Measurements from ENCODE around the gene TMEM158.

Gene TMEM158

DNA sequence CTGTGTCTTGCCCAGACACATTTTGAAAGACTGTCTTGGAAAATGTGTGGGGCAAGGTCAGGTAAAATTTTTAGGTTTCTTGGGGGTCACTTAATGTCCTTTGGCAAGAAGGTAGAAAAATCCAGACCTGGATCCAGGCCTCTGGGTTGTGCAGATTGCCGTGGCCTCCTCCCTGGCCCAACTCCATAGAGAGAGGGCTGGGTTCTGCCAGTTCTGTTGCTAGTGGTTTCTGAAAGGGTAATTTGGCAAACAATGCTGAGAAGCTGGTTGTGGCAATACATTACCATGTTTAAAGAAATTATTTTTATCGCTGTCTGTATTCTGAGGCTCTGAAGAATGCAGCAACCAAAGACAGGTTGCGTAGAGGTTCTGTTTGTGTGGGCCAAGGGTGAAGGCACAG is 20.2 kb upstream of the TMEM158 start:
- Mint-ChIP-seq H3K27me3 (peaks cover 3% of the 10 kb centered on the region), H3K4me1 (ENCODE audit: low read depth) (no peaks in the 10 kb centered on the region), H3K36me3 (no peaks in the 10 kb centered on the region), H3K4me3 (no peak overlapping the region), H3K27ac (no peak overlapping the region), H3K9me3 (ENCODE audit: low read depth) (no peaks in the 10 kb centered on the region)

DNA sequence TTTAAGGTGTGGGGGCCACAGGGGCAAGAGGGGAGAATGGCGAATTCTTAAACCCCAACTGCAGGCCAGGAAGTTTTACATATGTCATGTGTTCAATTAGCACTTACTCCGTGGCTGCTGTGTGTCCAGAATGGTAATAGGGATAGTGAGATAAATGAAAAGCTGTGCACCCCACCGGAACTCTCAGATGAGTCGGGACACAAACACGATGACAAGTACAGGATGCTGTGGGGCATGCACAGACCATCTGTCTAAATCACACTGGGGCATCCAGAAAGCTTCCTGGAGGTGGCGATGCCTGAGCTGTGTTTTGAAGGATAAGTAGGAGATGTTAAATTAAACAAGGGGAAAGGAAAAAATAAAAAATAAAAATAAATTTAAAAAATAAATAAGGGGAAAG is 18.3 kb upstream of the TMEM158 start:
- Mint-ChIP-seq H3K9me3 (ENCODE audit: low read depth) (no peaks in the 10 kb centered on the region), H3K27ac (no peak overlapping the region), H3K4me1 (ENCODE audit: low read depth) (no peaks in the 10 kb centered on the region), H3K27me3 (peaks cover 5% of the 10 kb centered on the region), H3K36me3 (no peaks in the 10 kb centered on the region), H3K4me3 (no peak overlapping the region)

DNA sequence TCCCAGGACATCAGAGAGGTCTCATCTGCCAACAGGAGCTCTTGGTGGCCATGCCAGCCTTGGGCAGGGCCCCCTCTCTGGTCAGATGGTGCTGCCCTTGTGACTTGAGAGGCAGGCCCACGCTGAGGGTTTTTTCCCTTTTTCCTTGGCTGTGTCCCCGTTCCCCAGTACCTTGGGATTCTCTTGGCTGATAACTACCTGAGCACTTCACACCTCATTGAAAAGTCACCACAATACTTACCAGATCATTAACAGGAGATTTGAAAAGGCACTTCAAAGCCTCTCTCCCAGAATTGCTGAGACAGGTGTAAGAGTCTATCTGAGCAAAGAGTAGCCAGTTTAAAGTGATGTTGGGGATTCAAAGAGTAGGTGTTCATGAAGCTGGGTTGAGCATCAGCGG is 15.1 kb upstream of the TMEM158 start:
- Mint-ChIP-seq H3K36me3 (no peaks in the 10 kb centered on the region), H3K27me3 (peaks cover 5% of the 10 kb centered on the region), H3K9me3 (ENCODE audit: low read depth) (no peaks in the 10 kb centered on the region), H3K4me1 (ENCODE audit: low read depth) (no peaks in the 10 kb centered on the region), H3K27ac (no peak overlapping the region), H3K4me3 (no peak overlapping the region)

DNA sequence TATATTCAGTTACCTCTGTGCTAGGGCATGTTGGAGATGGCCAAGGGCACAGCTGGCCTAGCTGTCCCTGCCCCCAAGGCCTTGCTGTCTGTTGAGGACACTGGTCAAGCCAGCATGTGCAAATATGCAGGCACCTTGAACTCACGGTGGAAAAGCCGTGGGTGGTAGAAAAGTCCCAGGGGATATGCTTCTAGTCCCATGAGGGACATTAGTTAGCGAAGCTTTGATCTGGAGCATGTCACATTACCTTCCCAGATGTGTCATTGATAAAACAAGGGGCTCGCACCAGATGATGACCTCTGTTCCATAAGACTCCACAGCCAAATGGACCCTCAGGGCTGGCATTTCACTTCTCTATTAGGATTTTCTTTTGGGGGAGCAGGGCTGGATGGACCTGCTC is 14.2 kb upstream of the TMEM158 start:
- Mint-ChIP-seq H3K36me3 (no peaks in the 10 kb centered on the region), H3K27me3 (peaks cover 5% of the 10 kb centered on the region), H3K4me3 (no peak overlapping the region), H3K4me1 (ENCODE audit: low read depth) (no peaks in the 10 kb centered on the region), H3K27ac (no peak overlapping the region), H3K9me3 (ENCODE audit: low read depth) (peaks cover 1% of the 10 kb centered on the region)

DNA sequence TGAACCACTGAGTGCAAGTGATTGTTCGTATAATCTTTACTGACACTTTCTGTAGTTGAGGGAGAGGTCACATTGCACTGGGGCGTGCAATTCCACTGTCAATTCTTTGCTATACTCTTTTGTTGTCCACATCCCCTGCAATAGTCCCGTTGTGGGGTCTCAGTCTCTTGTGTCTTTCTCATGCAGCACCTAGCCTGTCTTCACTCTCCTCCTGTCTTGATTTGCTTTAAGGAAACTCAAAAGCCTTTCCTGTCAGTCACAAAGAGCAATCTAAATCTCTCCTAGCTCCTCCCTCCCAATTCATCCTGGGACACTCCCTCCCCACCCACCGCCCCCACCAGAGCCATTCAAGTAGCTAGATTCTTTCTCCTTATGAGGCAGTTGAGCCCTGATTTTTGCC is 13.2 kb upstream of the TMEM158 start:
- no peaks in the 10 kb centered on the region for H3K4me1 Mint-ChIP-seq (ENCODE audit: low read depth)
- H3K9me3 Mint-ChIP-seq (ENCODE audit: low read depth) = peaks cover 5% of the 10 kb centered on the region
- H3K27me3 Mint-ChIP-seq = peaks cover 2% of the 10 kb centered on the region
- H3K4me3 Mint-ChIP-seq = no peak overlapping the region
- no peak overlapping the region for H3K27ac Mint-ChIP-seq
- H3K36me3 Mint-ChIP-seq = no peaks in the 10 kb centered on the region

DNA sequence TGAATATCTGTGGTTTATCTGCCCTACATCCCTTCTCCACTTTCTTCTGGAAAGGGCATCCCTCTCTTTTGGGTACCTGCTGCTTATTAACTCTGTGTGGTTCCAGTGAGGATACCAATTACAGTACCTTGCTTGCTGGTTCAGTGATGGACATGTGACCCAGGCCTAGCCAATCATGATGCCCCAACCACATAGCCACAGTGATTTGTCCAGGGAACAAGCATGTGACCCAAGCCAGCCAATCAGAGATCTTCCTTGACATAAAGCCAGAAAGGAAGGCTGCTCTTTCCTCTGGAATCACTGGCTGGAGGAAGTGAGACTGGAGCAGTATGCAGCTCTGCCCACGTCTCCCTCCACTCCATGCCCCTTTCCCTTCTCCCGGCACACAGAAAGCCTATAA is 10.9 kb upstream of the TMEM158 start:
- H3K4me1 Mint-ChIP-seq (ENCODE audit: low read depth) = no peaks in the 10 kb centered on the region
- no peak overlapping the region for H3K27ac Mint-ChIP-seq
- H3K36me3 Mint-ChIP-seq = no peaks in the 10 kb centered on the region
- peaks cover 5% of the 10 kb centered on the region for H3K9me3 Mint-ChIP-seq (ENCODE audit: low read depth)
- peaks cover 3% of the 10 kb centered on the region for H3K27me3 Mint-ChIP-seq
- H3K4me3 Mint-ChIP-seq = no peak overlapping the region

DNA sequence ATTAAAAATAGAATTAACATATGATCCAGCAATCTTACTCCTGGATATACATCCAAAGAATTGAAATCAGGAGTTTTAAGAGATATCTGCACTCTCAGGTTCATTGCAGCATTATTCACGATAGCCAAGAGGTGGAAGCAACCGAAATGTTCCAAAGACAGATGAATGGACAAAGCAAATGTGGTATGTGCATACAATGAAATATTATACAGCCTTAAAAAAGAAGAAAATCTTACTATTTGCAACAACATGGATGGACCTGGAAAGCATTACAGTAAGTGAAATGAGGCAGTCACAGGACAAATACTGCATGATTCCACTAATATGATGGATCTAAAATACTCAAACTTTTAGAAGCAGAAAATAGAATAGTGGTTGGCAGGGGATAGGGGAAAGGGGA is 9.3 kb upstream of the TMEM158 start:
- H3K4me3 Mint-ChIP-seq = no peak overlapping the region
- no peak overlapping the region for H3K27ac Mint-ChIP-seq
- peaks cover 10% of the 10 kb centered on the region for H3K27me3 Mint-ChIP-seq
- no peaks in the 10 kb centered on the region for H3K36me3 Mint-ChIP-seq
- H3K9me3 Mint-ChIP-seq (ENCODE audit: low read depth) = peaks cover 5% of the 10 kb centered on the region
- no peaks in the 10 kb centered on the region for H3K4me1 Mint-ChIP-seq (ENCODE audit: low read depth)

DNA sequence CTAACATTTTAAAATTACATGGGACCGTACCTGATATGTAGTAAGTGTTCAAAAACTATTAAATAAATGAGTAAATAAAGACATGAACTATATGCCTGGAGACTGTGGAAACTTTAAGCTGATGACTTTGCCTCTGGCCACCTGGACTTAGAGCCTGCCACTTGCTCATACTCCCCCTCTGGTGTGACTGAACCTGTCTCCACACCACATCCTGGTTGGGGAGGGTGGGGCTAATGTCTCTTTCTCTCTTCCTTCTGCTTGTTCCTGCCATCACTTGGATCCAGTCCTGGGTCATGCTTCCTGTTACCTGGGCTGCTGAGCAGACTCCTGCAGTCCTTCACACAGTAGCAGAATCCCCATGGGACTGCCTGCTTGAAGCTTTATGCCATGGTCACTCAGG is 8.2 kb upstream of the TMEM158 start:
- H3K36me3 Mint-ChIP-seq = no peaks in the 10 kb centered on the region
- no peak overlapping the region for H3K27ac Mint-ChIP-seq
- H3K27me3 Mint-ChIP-seq = peaks cover 15% of the 10 kb centered on the region
- no peaks in the 10 kb centered on the region for H3K4me1 Mint-ChIP-seq (ENCODE audit: low read depth)
- H3K9me3 Mint-ChIP-seq (ENCODE audit: low read depth) = peaks cover 5% of the 10 kb centered on the region
- no peak overlapping the region for H3K4me3 Mint-ChIP-seq

DNA sequence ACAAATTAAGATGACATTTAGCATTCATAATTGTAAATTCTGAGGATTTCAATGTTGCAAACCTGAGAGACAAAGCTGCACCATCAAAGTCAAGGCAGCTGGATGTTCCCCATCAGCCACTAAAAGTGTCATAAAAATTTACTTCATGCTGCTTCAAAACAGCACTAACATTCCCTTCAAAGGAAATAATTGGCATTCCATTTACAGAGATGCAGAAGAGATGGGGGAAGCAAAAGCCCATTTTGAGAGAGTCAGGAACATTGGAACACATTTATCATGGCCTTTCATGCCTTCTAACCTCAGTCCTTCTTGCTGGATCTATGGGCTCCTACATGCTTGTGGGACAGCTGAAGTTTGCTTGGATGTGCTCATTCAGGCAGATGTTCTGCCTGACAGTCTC is 6.4 kb upstream of the TMEM158 start:
- H3K4me1 Mint-ChIP-seq (ENCODE audit: low read depth) = no peaks in the 10 kb centered on the region
- no peaks in the 10 kb centered on the region for H3K36me3 Mint-ChIP-seq
- H3K4me3 Mint-ChIP-seq = no peak overlapping the region
- H3K27me3 Mint-ChIP-seq = peaks cover 29% of the 10 kb centered on the region
- peaks cover 5% of the 10 kb centered on the region for H3K9me3 Mint-ChIP-seq (ENCODE audit: low read depth)
- no peak overlapping the region for H3K27ac Mint-ChIP-seq

DNA sequence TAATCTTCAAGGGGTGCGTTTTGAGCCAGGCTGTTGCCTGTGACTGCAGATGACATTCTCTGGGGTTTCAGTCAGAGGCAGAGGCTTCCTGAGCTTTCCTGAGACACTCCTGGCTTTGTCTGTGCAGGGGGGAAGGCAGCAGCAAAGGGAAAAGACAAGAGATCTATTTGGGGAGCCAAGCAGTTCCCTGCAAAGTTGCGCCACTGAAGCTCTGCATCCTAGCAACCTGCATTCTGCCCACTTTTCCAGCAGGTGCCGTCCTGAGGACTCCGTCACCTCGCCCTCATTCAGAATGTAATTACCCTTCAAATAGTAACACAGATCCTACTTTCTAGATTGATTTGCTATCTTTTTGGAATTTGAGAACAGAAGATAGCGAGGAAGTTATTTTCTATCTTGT is 1.9 kb upstream of the TMEM158 start:
- Mint-ChIP-seq H3K27ac (no peak overlapping the region), H3K27me3 (peaks cover 52% of the 10 kb centered on the region), H3K36me3 (no peaks in the 10 kb centered on the region), H3K4me3 (no peak overlapping the region), H3K9me3 (ENCODE audit: low read depth) (no peaks in the 10 kb centered on the region), H3K4me1 (ENCODE audit: low read depth) (peaks cover 19% of the 10 kb centered on the region)

DNA sequence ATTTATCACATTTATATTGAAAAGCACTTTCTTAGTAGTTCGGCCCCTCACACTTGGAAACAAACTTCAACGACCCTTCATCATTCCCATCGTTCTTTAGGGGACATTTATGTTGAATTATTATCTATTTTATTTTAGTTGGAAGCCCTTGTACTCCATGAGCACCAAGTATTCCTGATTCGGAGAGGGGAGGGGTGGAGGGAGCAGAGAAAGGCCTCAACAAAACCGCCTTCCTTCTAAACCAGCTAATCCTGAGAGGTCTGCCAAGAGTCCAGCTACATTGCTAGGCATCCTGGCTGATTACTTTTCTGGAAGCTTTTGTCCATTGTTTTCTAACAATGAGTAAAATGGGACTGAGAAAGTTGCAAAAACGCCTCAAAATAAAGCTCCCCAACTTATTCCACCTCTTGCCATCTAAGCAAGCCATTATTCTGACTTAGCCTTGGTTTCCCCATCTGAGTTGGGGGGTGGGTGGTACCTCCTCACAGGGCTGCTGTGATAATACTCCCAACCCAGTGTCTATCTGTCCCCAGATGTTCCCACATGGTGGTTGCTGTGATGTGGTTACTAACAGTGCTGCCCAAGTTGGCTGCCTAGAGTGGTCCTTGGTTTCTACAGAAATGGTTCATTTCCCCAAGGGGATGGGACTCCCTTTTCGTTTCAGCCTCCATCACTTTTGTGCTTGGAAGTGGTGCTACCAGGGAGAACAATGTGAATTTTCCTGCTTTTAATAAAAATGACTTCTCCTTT is 1.2 kb upstream of the TMEM158 start:
- H3K27ac Mint-ChIP-seq = no peak overlapping the region
- H3K27me3 Mint-ChIP-seq = peaks cover 58% of the 10 kb centered on the region
- H3K36me3 Mint-ChIP-seq = no peaks in the 10 kb centered on the region
- H3K9me3 Mint-ChIP-seq (ENCODE audit: low read depth) = no peaks in the 10 kb centered on the region
- H3K4me1 Mint-ChIP-seq (ENCODE audit: low read depth) = peaks cover 19% of the 10 kb centered on the region
- peak overlapping the region; percentile 78 for H3K4me3 Mint-ChIP-seq

DNA sequence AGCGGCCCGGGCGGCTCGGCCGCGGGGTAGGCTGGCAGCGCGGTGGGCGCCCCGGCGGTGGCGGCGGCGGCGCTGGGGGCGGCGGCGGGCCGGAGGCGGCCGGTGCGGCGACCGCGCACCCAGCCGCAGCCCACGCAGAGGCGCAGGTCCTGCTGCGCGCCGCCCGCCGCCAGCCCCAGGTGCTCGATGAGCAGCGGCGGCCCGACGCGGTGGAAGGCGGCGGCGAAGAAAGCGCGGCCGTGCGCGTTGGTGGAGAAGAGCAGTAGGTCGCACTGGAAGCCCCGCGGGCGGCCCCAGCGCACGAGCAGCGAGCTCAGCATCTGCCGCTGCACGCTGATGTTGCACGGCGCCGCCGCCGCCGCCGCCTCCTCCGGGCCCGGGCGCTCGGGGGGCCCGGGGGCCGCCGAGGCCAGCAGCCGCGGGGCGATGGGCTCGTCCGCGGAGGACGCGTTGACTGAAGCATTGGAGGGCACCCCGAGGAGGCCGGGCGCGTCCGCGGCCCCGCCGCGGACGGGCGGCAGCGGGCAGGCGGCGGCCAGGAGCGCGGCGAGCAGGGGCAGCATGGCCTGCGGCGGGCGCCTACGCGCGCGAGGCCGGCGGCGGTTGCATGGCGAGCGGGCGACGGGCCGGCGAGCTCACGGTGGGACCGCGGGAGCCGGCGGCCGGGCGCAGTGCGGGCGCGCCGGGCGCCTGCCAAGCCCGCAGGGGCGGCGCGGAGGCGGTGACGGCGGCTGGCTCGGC is 452 bp downstream of the TMEM158 start:
- Mint-ChIP-seq H3K4me1 (ENCODE audit: low read depth) (peaks cover 19% of the 10 kb centered on the region), H3K27ac (no peak overlapping the region), H3K9me3 (ENCODE audit: low read depth) (no peaks in the 10 kb centered on the region), H3K27me3 (peaks cover 57% of the 10 kb centered on the region), H3K36me3 (no peaks in the 10 kb centered on the region), H3K4me3 (no peak overlapping the region)

DNA sequence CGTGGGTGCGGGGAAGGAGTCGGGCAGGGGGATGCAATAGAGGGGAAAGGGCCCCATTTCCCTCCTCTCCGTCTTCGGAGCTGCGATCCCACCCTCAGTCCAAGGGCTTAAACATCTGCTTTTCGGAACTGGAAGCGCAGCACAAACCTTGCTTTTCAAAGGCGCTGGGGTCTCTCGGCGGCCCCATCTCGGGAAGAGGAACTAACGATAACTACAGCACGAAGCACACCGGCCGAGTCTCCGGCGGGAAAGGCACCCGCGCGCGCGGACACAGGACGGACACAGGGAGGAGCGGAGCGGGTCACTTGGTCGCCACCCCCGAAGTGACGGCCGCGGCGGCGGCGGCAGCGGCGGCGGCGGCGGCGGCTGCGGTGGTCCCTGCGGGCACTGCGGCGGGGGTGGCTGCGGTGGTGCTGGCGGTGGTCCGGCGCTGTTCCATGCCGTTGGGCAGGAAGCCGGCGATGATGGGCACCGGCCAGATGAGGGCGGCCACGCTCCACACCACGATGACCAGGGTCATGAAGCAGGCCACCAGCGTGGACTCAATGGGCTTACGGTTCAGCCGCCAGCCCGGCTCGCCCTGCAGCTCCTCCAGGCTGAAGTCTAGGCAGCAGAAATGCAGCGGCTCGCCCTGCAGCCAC is 1.1 kb downstream of the TMEM158 start:
- H3K27ac Mint-ChIP-seq = no peak overlapping the region
- H3K9me3 Mint-ChIP-seq (ENCODE audit: low read depth) = no peaks in the 10 kb centered on the region
- H3K36me3 Mint-ChIP-seq = no peaks in the 10 kb centered on the region
- H3K4me3 Mint-ChIP-seq = peak overlapping the region; percentile 86
- H3K27me3 Mint-ChIP-seq = peaks cover 55% of the 10 kb centered on the region
- peaks cover 19% of the 10 kb centered on the region for H3K4me1 Mint-ChIP-seq (ENCODE audit: low read depth)

DNA sequence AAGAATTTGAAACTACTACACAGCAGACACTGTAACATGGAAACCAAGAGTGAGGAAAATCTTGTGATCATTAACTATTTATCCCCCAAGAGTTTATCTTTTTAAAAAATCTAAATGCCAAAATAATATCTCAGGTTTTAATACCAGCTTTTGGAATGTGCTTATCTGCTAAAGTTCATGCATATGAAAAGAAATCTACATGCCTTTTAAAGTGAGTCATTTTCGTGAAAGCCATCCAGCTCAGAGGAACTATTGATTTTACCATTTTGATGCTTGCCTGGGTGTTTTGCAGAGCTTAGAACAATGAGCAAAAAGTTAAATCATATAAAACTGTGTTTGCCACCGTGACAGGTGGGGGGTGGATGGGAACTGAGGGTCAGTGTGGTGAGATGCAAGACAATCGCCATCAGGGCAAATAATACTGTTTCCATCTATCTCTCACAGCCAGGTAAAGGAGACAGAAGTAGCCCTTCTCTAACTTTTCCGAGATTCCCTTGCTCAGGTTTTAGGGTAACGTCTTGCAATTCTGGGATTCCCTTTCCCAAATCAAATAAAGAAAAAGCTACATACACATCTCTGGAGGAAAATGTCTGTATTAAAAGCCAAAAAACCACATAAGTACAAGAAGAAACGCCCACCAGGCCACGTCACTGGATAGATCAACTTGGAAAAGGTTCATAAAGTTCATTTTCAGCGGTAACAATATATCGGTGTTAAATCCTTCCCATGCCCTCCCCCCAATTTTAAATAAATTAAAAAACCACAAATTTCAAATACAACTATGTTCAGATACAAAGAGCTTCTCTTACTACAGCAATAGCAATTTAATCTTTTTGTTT is 2.0 kb downstream of the TMEM158 start:
- Mint-ChIP-seq H3K27ac (no peak overlapping the region), H3K27me3 (peaks cover 49% of the 10 kb centered on the region), H3K36me3 (no peaks in the 10 kb centered on the region), H3K4me3 (peak overlapping the region; percentile 78), H3K4me1 (ENCODE audit: low read depth) (peaks cover 19% of the 10 kb centered on the region), H3K9me3 (ENCODE audit: low read depth) (no peaks in the 10 kb centered on the region)

DNA sequence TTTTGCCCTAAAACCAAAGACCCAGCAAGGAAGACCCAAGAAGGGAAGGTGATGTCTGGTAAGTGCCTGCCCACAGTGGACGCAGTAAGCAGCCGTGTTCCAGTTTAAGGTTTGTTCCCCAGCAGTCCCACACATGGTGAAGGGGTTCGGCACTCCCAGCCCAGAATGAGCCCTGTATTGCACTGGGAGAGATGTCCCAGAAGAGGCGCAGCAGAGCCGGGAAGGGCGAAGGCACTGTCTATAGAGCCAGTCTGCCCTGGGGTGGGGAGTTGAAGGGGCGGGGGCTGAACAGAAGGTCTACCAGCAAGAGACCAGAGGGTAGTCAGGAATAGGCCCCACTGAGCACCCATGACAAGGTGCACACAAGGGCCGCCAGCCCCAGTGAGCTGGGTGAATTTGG is 6.4 kb downstream of the TMEM158 start:
- Mint-ChIP-seq H3K9me3 (ENCODE audit: low read depth) (no peaks in the 10 kb centered on the region), H3K27me3 (peaks cover 27% of the 10 kb centered on the region), H3K36me3 (no peaks in the 10 kb centered on the region), H3K4me1 (ENCODE audit: low read depth) (peaks cover 8% of the 10 kb centered on the region), H3K27ac (no peak overlapping the region), H3K4me3 (no peak overlapping the region)

Data from activated naive CD8-positive, alpha-beta T cell (primary cell).